Measurements from ENCODE around the gene BDKRB2. TPM values are rescaled to one million over a fixed set of nuclear protein-coding genes. Genes with fewer than 3 reads are reported as not detected.

BDKRB2 gene
- total and polyA plus RNA-seq, 2 of the 8 experiments (the other 6 are each of a cell fraction or from before 2014, with no cell fraction given): 0.13 to 0.21 TPM

DNA sequence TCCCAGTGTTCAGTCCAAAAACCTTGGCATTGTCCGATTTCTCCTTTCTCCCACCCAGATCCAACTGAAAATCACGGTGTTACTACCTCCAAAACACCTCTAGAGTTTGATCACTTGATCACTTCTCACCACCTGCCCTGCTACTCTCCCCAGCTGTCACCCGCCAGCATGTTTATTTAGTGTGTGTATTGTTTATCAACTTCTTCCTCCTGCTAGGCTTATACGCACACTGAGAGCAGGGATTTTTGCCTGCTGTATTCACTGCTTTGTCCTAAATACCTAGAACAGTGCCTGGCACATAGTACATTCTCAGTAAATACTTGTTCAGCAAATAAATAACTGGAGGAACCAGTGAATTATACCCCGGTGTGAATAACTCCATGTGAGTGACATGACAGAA, 56.4 kb downstream of the BDKRB2 start:
- no peak overlapping the region for H2AFZ ChIP-seq (ENCODE audit: low read length)
- no peaks in the 10 kb centered on the region for H4K20me1 ChIP-seq (replicated peaks in 1 of 2; ENCODE audit: control insufficient read depth in 1 of 2, insufficient read depth in 2 of 2, low read length in 2 of 2)
- H3K56ac ChIP-seq (replicated peaks; ENCODE audit: insufficient read length, low read depth, low read length): no peak overlapping the region
- no peak for FAIRE-seq
- ChIA-PET POLR2A (ENCODE audit: partially characterized antibody) (no interaction called here), CTCF (ENCODE audit: partially characterized antibody) (interaction anchor here (0.7 to 7.1 kb wide), 7 partner anchors 13 to 201 kb away, joined by 3 to 67 read pairs (median 3); no protein-coding TSS in a partner anchor)
- H3K23me2 ChIP-seq (ENCODE audit: low read depth, low read length): no peaks in the 10 kb centered on the region
- no peak overlapping the region for H4K5ac ChIP-seq (ENCODE audit: insufficient read length, low read depth, low read length)
- H3K27me3 ChIP-seq (replicated peaks in 1 of 4; ENCODE audit: control insufficient read depth in 3 of 4, extremely low read depth in 1 of 4, insufficient read depth in 3 of 4, low read length in 3 of 4): no peaks in the 10 kb centered on the region
- H2AK5ac ChIP-seq (ENCODE audit: low read depth, low read length): no peak overlapping the region
- no peaks in the 10 kb centered on the region for H3K79me1 ChIP-seq (ENCODE audit: low read depth, low read length)
- H3K14ac ChIP-seq (ENCODE audit: insufficient read length): no peak overlapping the region
- no peak overlapping the region for H2BK12ac ChIP-seq (ENCODE audit: low read depth, low read length)
- no peak overlapping the region for H2BK15ac ChIP-seq (ENCODE audit: low read length)
- H3K4me2 ChIP-seq (ENCODE audit: insufficient read depth in 1 of 2, low read depth in 2 of 2, low read length in 2 of 2): no peak overlapping the region
- no peaks in the 10 kb centered on the region for H3K4me1 ChIP-seq (replicated peaks in 1 of 4; ENCODE audit: control insufficient read depth in 3 of 4, insufficient read depth in 4 of 4, low read length in 3 of 4)
- H3K27ac ChIP-seq (ENCODE audit: low read depth, low read length): no peak overlapping the region
- H4K8ac ChIP-seq (ENCODE audit: extremely low read depth, insufficient read depth, low read length): no peak overlapping the region
- no peak overlapping the region for H2BK120ac ChIP-seq (replicated peaks; ENCODE audit: low read depth, low read length)
- no peak overlapping the region for H2BK20ac ChIP-seq (ENCODE audit: low read length)
- H3K23ac ChIP-seq (ENCODE audit: insufficient read length): no peak overlapping the region
- H3K4ac ChIP-seq (replicated peaks; ENCODE audit: insufficient read length, low read depth, low read length): no peak overlapping the region
- no peak overlapping the region for H4K91ac ChIP-seq (replicated peaks; ENCODE audit: insufficient read length, low read length)
- no peak overlapping the region for H3K9ac ChIP-seq (replicated peaks in 1 of 4; ENCODE audit: extremely low read depth in 1 of 4, low read depth in 3 of 4, low read length in 3 of 4)
- H2BK5ac ChIP-seq (ENCODE audit: low read depth, low read length): no peak overlapping the region
- H3K9me3 ChIP-seq (ENCODE audit: insufficient read depth in 2 of 2, low read depth in 1 of 2, low read length in 1 of 2): peaks cover 0 to 7% of the 10 kb centered on the region in 2 experiments; a peak in 2 of 4 replicates
- no peaks in the 10 kb centered on the region for H3K36me3 ChIP-seq (ENCODE audit: control insufficient read depth in 2 of 4, insufficient read depth in 4 of 4, low read length in 3 of 4)
- no peak overlapping the region for H3K4me3 ChIP-seq (ENCODE audit: extremely low read depth in 1 of 4, insufficient read depth in 2 of 4, low read depth in 3 of 4, low read length in 4 of 4)
- no peaks in the 10 kb centered on the region for H3K79me2 ChIP-seq (ENCODE audit: control insufficient read depth in 1 of 2, insufficient read depth in 2 of 2, low read length in 2 of 2)
- DNase-seq (ENCODE audit: low read depth in 1 of 2, low spot score in 2 of 2): no peak
- 87% methylated on average over 5 of the region's 5 CpGs; no CpG with 5 or more reads in 1 of the 2 experiments for WGBS, 2 experiments (ENCODE audit: extremely low coverage in 1 of 2, insufficient coverage in 1 of 2, insufficient read length in 1 of 2, insufficient replicate concordance in 2 of 2, low coverage in 1 of 2, low lambda C conversion rate in 2 of 2, missing lambda C conversion rate in 1 of 2)
- H3K18ac ChIP-seq (ENCODE audit: extremely low read depth, low read length): no peak overlapping the region
- TF ChIP-seq JUND (IDR thresholded peaks at IDR 0.05; ENCODE audit: low read length): no peak
- no peak for TF ChIP-seq SP2 (IDR thresholded peaks at IDR 0.05; ENCODE audit: low read length)
- no peak for TF ChIP-seq RAD21 (IDR thresholded peaks at IDR 0.05 in 1 of 2, conservative IDR thresholded peaks at IDR 0.05 in 1 of 2; ENCODE audit: low read depth in 2 of 2, low read length in 2 of 2)
- TF ChIP-seq CHD2 (IDR thresholded peaks at IDR 0.05; ENCODE audit: low read length): no peak
- no peak for TF ChIP-seq CHD1 (IDR thresholded peaks at IDR 0.05; ENCODE audit: low read depth, low read length)
- TF ChIP-seq MAFK (IDR thresholded peaks at IDR 0.05; ENCODE audit: low read depth, low read length): no peak
- no peak for TF ChIP-seq CREB1 (IDR thresholded peaks at IDR 0.05)
- no peak for TF ChIP-seq BCL11A (IDR thresholded peaks at IDR 0.05; ENCODE audit: low read depth in 2 of 2, low read length in 2 of 2)
- TF ChIP-seq NRF1 (IDR thresholded peaks at IDR 0.05; ENCODE audit: low read depth, low read length): no peak
- TF ChIP-seq SUZ12 (IDR thresholded peaks at IDR 0.05; ENCODE audit: low read length): no peak
- TF ChIP-seq EZH2 (IDR thresholded peaks at IDR 0.05; ENCODE audit: low read depth, low read length, severe bottlenecking): no peak
- TF ChIP-seq, protein P1, sequence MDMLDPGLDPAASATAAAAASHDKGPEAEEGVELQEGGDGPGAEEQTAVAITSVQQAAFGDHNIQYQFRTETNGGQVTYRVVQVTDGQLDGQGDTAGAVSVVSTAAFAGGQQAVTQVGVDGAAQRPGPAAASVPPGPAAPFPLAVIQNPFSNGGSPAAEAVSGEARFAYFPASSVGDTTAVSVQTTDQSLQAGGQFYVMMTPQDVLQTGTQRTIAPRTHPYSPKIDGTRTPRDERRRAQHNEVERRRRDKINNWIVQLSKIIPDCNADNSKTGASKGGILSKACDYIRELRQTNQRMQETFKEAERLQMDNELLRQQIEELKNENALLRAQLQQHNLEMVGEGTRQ (IDR thresholded peaks at IDR 0.05; ENCODE audit: low read length): no peak
- no peak for TF ChIP-seq EGR1 (IDR thresholded peaks at IDR 0.05; ENCODE audit: borderline replicate concordance, low read depth, low read length)
- no peak for TF ChIP-seq SRF (IDR thresholded peaks at IDR 0.05; ENCODE audit: low read depth, low read length)

All from H1 (cell line).